Progenitor cell of endocrine pancreas (in vitro differentiated cells): ENCODE results near the gene MTMR12. TPM values are rescaled to one million over a fixed set of nuclear protein-coding genes. Genes with fewer than 3 reads are reported as not detected.
"Not testable (repeated sequence)": the region's sequence is repeated elsewhere in the genome, so short reads cannot be mapped to it uniquely, and the experiment has no call there.

ENCODE experiments used
- DNase-seq: peaks from one replicate; pipeline ENCODE4 v3.0.0; 2021; ENCODE audit warnings: low spot score; ENCODE audit not compliant: unreplicated experiment
- H3K27ac Mint-ChIP-seq: 2 replicates; pipeline ENCODE4 v1.8.0; 2021; ENCODE audit warnings: mild to moderate bottlenecking, moderate library complexity, mixed read lengths
- H3K27me3 Mint-ChIP-seq: 2 replicates; pipeline ENCODE4 v1.8.0; 2021; ENCODE audit warnings: mixed read lengths
- H3K36me3 Mint-ChIP-seq: 2 replicates; pipeline ENCODE4 v1.8.0; 2022; ENCODE audit warnings: mixed read lengths; ENCODE audit not compliant: insufficient read depth
- H3K4me1 Mint-ChIP-seq: 2 replicates; pipeline ENCODE4 v1.8.0; 2021; ENCODE audit warnings: low read depth, mixed read lengths
- H3K4me3 Mint-ChIP-seq: 2 replicates; pipeline ENCODE4 v1.8.0; 2021; ENCODE audit warnings: low read depth, mild to moderate bottlenecking, moderate library complexity, mixed read lengths
- H3K9me3 Mint-ChIP-seq: 2 replicates; pipeline ENCODE4 v1.8.0; 2021; ENCODE audit warnings: low read depth, mixed read lengths
- CTCF ChIP-seq: fragments of 200-600 bp; sonication (generic); IDR thresholded peaks from one replicate; pipeline ENCODE4 v1.5.0; 2021; ENCODE audit warnings: antibody characterized with exemption, mild to moderate bottlenecking; ENCODE audit not compliant: unreplicated experiment
- total RNA-seq: library from RNA; stranded (reverse); gene quantifications from 2 replicates; pipeline ENCODE4 v1.2.1, GENCODE V29; 2021

The MTMR12 gene
- total RNA-seq, 1 donor from 2014 or later, result 30.6 TPM

- H3K4me1 Mint-ChIP-seq, result peaks cover 30% of the 10 kb centered on the region
These were observed 27.1 kb downstream of the MTMR12 start for GRCh38 chr5:32285510-32286138.

GRCh38 chr5:32283539-32284377, 29.0 kb downstream of the MTMR12 start:
- DNase-seq, result no peak
- no peak overlapping the region for H3K4me3 Mint-ChIP-seq
- H3K4me1 Mint-ChIP-seq, result peaks cover 30% of the 10 kb centered on the region
- no peak for TF ChIP-seq CTCF
- no peaks in the 10 kb centered on the region for H3K27me3 Mint-ChIP-seq
- no peak overlapping the region for H3K27ac Mint-ChIP-seq
- peaks cover 10% of the 10 kb centered on the region for H3K36me3 Mint-ChIP-seq
- peaks cover 3% of the 10 kb centered on the region for H3K9me3 Mint-ChIP-seq

More at GRCh38 chr5:32285510-32286138, 27.1 kb downstream of the MTMR12 start:
- H3K4me3 Mint-ChIP-seq, result no peak overlapping the region
- DNase-seq, result no peak
- no peak for TF ChIP-seq CTCF
- no peaks in the 10 kb centered on the region for H3K27me3 Mint-ChIP-seq
- peaks cover 3% of the 10 kb centered on the region for H3K9me3 Mint-ChIP-seq
- peaks cover 9% of the 10 kb centered on the region for H3K36me3 Mint-ChIP-seq
- H3K27ac Mint-ChIP-seq, result no peak overlapping the region

GRCh38 chr5:32283061-32283460, 29.7 kb downstream of the MTMR12 start:
- Mint-ChIP-seq H3K36me3 (peaks cover 7% of the 10 kb centered on the region), H3K4me3 (no peak overlapping the region), H3K27me3 (no peaks in the 10 kb centered on the region), H3K4me1 (peaks cover 28% of the 10 kb centered on the region), H3K27ac (no peak overlapping the region), H3K9me3 (no peaks in the 10 kb centered on the region)
- no peak for DNase-seq
- no peak for TF ChIP-seq CTCF

GRCh38 chr5:32282633-32283032, 30.1 kb downstream of the MTMR12 start:
- Mint-ChIP-seq H3K27me3 (no peaks in the 10 kb centered on the region), H3K4me3 (no peak overlapping the region), H3K27ac (no peak overlapping the region), H3K4me1 (peaks cover 25% of the 10 kb centered on the region), H3K9me3 (no peaks in the 10 kb centered on the region), H3K36me3 (peaks cover 7% of the 10 kb centered on the region)
- no peak for TF ChIP-seq CTCF
- DNase-seq, result no peak

- H3K9me3 Mint-ChIP-seq, DNase-seq, H3K27me3 Mint-ChIP-seq, H3K4me3 Mint-ChIP-seq, H3K36me3 Mint-ChIP-seq, H3K27ac Mint-ChIP-seq: not testable (repeated sequence)
- H3K4me1 Mint-ChIP-seq, result peaks cover 17% of the 10 kb centered on the region
These were observed 31.2 kb downstream of the MTMR12 start for GRCh38 chr5:32281378-32282133.
